ENCODE data around the gene RPS8.
"Not testable (repeated sequence)": the region's sequence is repeated elsewhere in the genome, so short reads cannot be mapped to it uniquely, and the experiment has no call there.

Gene RPS8

GRCh38 chr1:44822131-44822701 is 46.9 kb downstream of the RPS8 start:
- Histone ChIP-seq H3K9me3 (ENCODE audit: control insufficient read depth, insufficient read depth, low read depth, low read length) (no peaks in the 10 kb centered on the region), H3K4me1 (ENCODE audit: control insufficient read depth, insufficient read depth, low read length) (no peaks in the 10 kb centered on the region), H3K36me3 (ENCODE audit: control insufficient read depth in 2 of 2, insufficient read depth in 1 of 2, low read length in 2 of 2) (peaks cover 0 to 10% of the 10 kb centered on the region in 2 experiments; a peak in 1 of 3 replicates), H3K4me3 (ENCODE audit: low read depth, low read length) (no peak overlapping the region), H3K27ac (ENCODE audit: extremely low read depth, low read depth, low read length) (no peak overlapping the region)
- CTCF ChIA-PET: interaction anchor here (0.5 to 1.5 kb wide), 6 partner anchors 12 to 477 kb away, joined by 3 to 7 read pairs (median 3); no protein-coding TSS in a partner anchor
- POLR2A ChIA-PET: interaction anchor here (1.0 to 6.1 kb wide), 5 partner anchors 9 to 481 kb away, joined by 3 to 84 read pairs (median 9); partner anchors contain the start of genes BTBD19, DYNLT4, PLK3 and PTCH2
- TF ChIP-seq ELK4 (IDR thresholded peaks at IDR 0.05; ENCODE audit: borderline replicate concordance, low read depth, low read length) (no peak), YY2 (tag by site-specific recombination; IDR thresholded peaks at IDR 0.05) (no peak), ZNF837 (tag by site-specific recombination; IDR thresholded peaks at IDR 0.05) (no peak), ZNF701 (tag by site-specific recombination; IDR thresholded peaks at IDR 0.05) (no peak), GLIS2 (tag by site-specific recombination; IDR thresholded peaks at IDR 0.05) (peak; percentile 11; the same call in 1 of the 2 replicates), ZNF174 (tag by site-specific recombination; IDR thresholded peaks at IDR 0.05) (no peak), ZNF747 (tag by site-specific recombination; IDR thresholded peaks at IDR 0.05) (no peak)

GRCh38 chr1:44822981-44823451 is 47.7 kb downstream of the RPS8 start:
- H3K27ac ChIP-seq (ENCODE audit: extremely low read depth, low read depth, low read length): no peak overlapping the region
- ChIA-PET POLR2A (interaction anchor here (0.8 to 1.3 kb wide), 2 partner anchors 10 to 15 kb away, joined by 3 to 4 read pairs; partner anchors contain the start of gene BTBD19), CTCF (interaction anchor here (0.7 to 1.4 kb wide), 4 partner anchors 12 to 149 kb away, joined by 3 to 4 read pairs (median 3); no protein-coding TSS in a partner anchor)
- no peaks in the 10 kb centered on the region for H3K4me1 ChIP-seq (ENCODE audit: control insufficient read depth, insufficient read depth, low read length)
- no peaks in the 10 kb centered on the region for H3K9me3 ChIP-seq (ENCODE audit: control insufficient read depth, insufficient read depth, low read depth, low read length)
- no peak for TF ChIP-seq MEIS1 (CRISPR knock-in tag; IDR thresholded peaks at IDR 0.05; ENCODE audit: borderline replicate concordance)
- TF ChIP-seq ZNF830 (tag by site-specific recombination; IDR thresholded peaks at IDR 0.05; ENCODE audit: low read depth): no peak
- no peak for TF ChIP-seq HOXC10 (CRISPR knock-in tag; IDR thresholded peaks at IDR 0.05)
- TF ChIP-seq ZNF558 (tag by site-specific recombination; IDR thresholded peaks at IDR 0.05): no peak
- peaks cover 0 to 13% of the 10 kb centered on the region in 2 experiments; a peak in 1 of 3 replicates for H3K36me3 ChIP-seq (ENCODE audit: control insufficient read depth in 2 of 2, insufficient read depth in 1 of 2, low read length in 2 of 2)
- H3K4me3 ChIP-seq (ENCODE audit: low read depth, low read length): no peak overlapping the region

DNA sequence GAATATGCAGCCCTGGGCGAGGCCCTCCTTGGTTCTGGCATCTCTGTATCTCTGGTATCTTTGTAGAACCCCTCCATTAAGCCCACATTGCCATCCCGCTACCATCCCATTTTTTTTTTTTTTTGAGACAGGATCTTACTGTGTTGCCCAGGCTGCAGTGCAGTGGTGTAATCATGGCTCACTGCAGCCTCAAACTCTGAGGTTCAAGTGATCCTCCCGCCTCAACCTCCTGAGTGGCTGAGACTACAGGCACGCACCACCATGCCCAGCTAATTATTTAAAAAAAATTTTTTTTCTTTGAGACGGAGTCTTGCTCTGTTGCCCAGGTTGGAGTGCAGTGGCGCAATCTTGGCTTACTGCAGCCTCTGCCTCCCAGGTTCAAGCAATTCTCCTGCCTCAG is 49.1 kb downstream of the RPS8 start:
- H3K4me1 ChIP-seq (ENCODE audit: control insufficient read depth, insufficient read depth, low read length); H3K9me3 ChIP-seq (ENCODE audit: control insufficient read depth, insufficient read depth, low read depth, low read length); H3K4me3 ChIP-seq (ENCODE audit: low read depth, low read length); H3K27ac ChIP-seq (ENCODE audit: extremely low read depth, low read depth, low read length): not testable (repeated sequence)
- ChIA-PET CTCF (interaction anchor here (0.6 to 1.4 kb wide), 2 partner anchors 10 to 95 kb away, joined by 4 read pairs; no protein-coding TSS in a partner anchor), POLR2A (interaction anchor here (0.6 kb wide), 1 partner anchor 18 kb away, joined by 3 read pairs; no protein-coding TSS in a partner anchor)
- TF ChIP-seq ZNF121 (tag by site-specific recombination; IDR thresholded peaks at IDR 0.05): peak; percentile 89
- H3K36me3 ChIP-seq (ENCODE audit: control insufficient read depth in 2 of 2, insufficient read depth in 1 of 2, low read length in 2 of 2): peaks cover 0 to 25% of the 10 kb centered on the region in 2 experiments; a peak in 1 of 3 replicates

DNA sequence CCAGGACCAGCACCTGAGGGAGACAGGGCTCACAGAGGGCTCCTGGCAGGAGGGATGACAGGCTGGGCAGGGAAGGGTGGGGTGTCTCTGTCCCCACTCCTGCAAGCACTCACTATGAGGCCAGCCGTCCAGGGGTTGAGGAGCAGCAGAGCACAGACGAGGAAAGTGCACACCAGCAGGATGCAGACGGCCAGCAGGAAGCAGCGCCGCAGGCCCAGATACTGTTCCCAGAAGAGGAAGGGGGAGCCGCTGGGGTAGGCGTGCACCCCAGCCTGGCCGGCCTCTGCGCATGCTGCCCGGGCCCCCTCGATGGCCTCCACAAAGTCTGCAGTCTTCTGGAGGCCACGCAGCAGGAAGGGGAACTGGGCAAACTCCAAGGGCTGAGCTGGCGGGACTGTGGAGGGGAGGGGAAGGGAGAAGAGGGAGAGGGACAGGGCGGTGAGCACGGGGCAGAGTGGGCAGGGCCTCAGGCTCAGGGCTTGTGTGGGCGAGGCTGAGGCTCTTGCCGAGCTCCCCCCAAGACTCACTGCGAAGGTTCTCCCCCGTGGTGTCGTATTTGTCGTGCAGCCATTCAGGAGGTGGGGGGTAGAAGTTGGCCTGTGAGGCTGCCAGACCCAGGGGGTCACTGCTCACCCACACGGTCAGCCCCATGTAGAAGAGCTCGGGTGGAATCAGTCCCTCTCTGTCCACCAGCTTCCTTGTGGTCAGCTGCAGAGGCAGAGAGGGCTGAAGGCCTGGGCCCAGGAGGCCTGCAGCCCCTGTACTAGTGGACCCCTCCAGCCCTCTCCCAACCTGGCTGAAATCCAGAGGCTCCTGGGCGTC is 51.2 kb downstream of the RPS8 start:
- H3K27ac ChIP-seq (ENCODE audit: extremely low read depth, low read depth, low read length): no peak overlapping the region
- H3K9me3 ChIP-seq (ENCODE audit: control insufficient read depth, insufficient read depth, low read depth, low read length): no peaks in the 10 kb centered on the region
- POLR2A ChIA-PET: interaction anchor here (1.4 kb wide), 1 partner anchor 16 kb away, joined by 3 read pairs; the partner anchor contains the start of gene PTCH2
- H3K36me3 ChIP-seq (ENCODE audit: control insufficient read depth in 2 of 2, insufficient read depth in 1 of 2, low read length in 2 of 2): peaks cover 0 to 32% of the 10 kb centered on the region in 2 experiments; a peak in 1 of 3 replicates
- no peak overlapping the region for H3K4me3 ChIP-seq (ENCODE audit: low read depth, low read length)
- H3K4me1 ChIP-seq (ENCODE audit: control insufficient read depth, insufficient read depth, low read length): peaks cover 8% of the 10 kb centered on the region
- CTCF ChIA-PET: interaction anchor here (1.6 to 2.5 kb wide), 2 partner anchors 9 to 26 kb away, joined by 4 to 6 read pairs; partner anchors contain the start of gene PLK3
- TF ChIP-seq ZNF366 (tag by site-specific recombination; conservative IDR thresholded peaks at IDR 0.05) (no peak), ZFHX2 (tag by site-specific recombination; conservative IDR thresholded peaks at IDR 0.05) (peak; percentile 46; the same call in 1 of the 2 replicates), ZNF404 (tag by site-specific recombination; IDR thresholded peaks at IDR 0.05) (no peak), ZNF302 (tag by site-specific recombination; IDR thresholded peaks at IDR 0.05; ENCODE audit: low read depth) (no peak), ZNF138 (tag by site-specific recombination; IDR thresholded peaks at IDR 0.05; ENCODE audit: borderline replicate concordance) (no peak), ZSCAN23 (tag by site-specific recombination; IDR thresholded peaks at IDR 0.05) (no peak), GLI2 (tag by site-specific recombination; IDR thresholded peaks at IDR 0.05; ENCODE audit: borderline replicate concordance, low read depth) (no peak), GLIS2 (tag by site-specific recombination; IDR thresholded peaks at IDR 0.05) (0 out of 2 replicates have a peak, but pooled peaks have one; percentile 45), ZNF121 (tag by site-specific recombination; IDR thresholded peaks at IDR 0.05) (no peak), KLF10 (tag by site-specific recombination; IDR thresholded peaks at IDR 0.05) (no peak), ZNF112 (tag by site-specific recombination; IDR thresholded peaks at IDR 0.05) (no peak), ZBTB48 (tag by site-specific recombination; IDR thresholded peaks at IDR 0.05) (no peak), ZNF837 (tag by site-specific recombination; IDR thresholded peaks at IDR 0.05) (no peak), ZNF433 (tag by site-specific recombination; IDR thresholded peaks at IDR 0.05; ENCODE audit: low read depth) (no peak), KLF7 (tag by site-specific recombination; IDR thresholded peaks at IDR 0.05; ENCODE audit: borderline replicate concordance) (no peak), ZNF596 (tag by site-specific recombination; IDR thresholded peaks at IDR 0.05) (no peak), ZNF202 (tag by site-specific recombination; IDR thresholded peaks at IDR 0.05; ENCODE audit: borderline replicate concordance) (no peak)

Data from HEK293 (cell line).